H1 (cell line): Measurements from ENCODE around the gene INTS2. TPM values are rescaled to one million over a fixed set of nuclear protein-coding genes. Genes with fewer than 3 reads are reported as not detected.

ENCODE experiments used
- CREB1 ChIP-seq: IDR thresholded peaks from 2 replicates; pipeline ENCODE4 v1.6.1; 2012; ENCODE audit warnings: inconsistent platforms
- FOSL1 ChIP-seq: IDR thresholded peaks from 2 replicates; pipeline ENCODE4 v1.6.1; 2011; ENCODE audit warnings: mild to moderate bottlenecking, low read depth, low read length, moderate library complexity; ENCODE audit not compliant: insufficient read depth
- HDAC6 ChIP-seq: IDR thresholded peaks from one replicate; pipeline ENCODE4 v1.7.1; 2012; ENCODE audit warnings: low read depth, mild to moderate bottlenecking, inconsistent platforms, low read length, moderate library complexity
- JUN ChIP-seq: IDR thresholded peaks from 2 replicates; pipeline ENCODE4 v1.6.1; 2011; ENCODE audit warnings: low read depth, mild to moderate bottlenecking, improper control_type of control experiment, low read length
- JUND ChIP-seq: IDR thresholded peaks from 2 replicates; pipeline ENCODE4 v1.6.1; 2011; ENCODE audit warnings: mild to moderate bottlenecking, improper control_type of control experiment, low read length
- POLR2A ChIP-seq, 2 experiments: IDR thresholded peaks; 1 replicate in 1 of 2; 2 replicates in 1 of 2; pipeline ENCODE4 v1.6.1; 2011; ENCODE audit warnings: low read depth in 2 of 2, low read length in 2 of 2, mild to moderate bottlenecking in 2 of 2; ENCODE audit errors: control extremely low read depth in 1 of 2
- POU5F1 ChIP-seq: IDR thresholded peaks from 2 replicates; pipeline ENCODE4 v1.6.1; 2011; ENCODE audit warnings: low read depth, mild to moderate bottlenecking, low read length, moderate library complexity
- RBBP5 ChIP-seq: IDR thresholded peaks from 2 replicates; pipeline ENCODE4 v1.7.1; 2012; ENCODE audit warnings: low read depth, mild to moderate bottlenecking, inconsistent platforms, low read length, moderate library complexity, borderline replicate concordance
- SP2 ChIP-seq: IDR thresholded peaks from 2 replicates; pipeline ENCODE4 v1.6.1; 2012; ENCODE audit warnings: mild to moderate bottlenecking, low read length, inconsistent platforms
- YY1 ChIP-seq: IDR thresholded peaks from 2 replicates; pipeline ENCODE4 v1.6.1; 2011; ENCODE audit warnings: low read depth, mild to moderate bottlenecking, low read length
- polyA plus RNA-seq, 7 experiments: library from polyadenylated mRNA; depleted of rRNA in 3 of 7; stranded (reverse) in 5 of 7; unstranded in 2 of 7; fragments of >200 nt in 5 of 7; fragments of 200-250 nt in 2 of 7; gene quantifications; 1 replicate in 5 of 7; 2 replicates in 1 of 7; 4 replicates in 1 of 7; pipeline versions ENCODE4 v1.2.1 to v1.2.3, GENCODE V29; 2011 to 2013; ENCODE audit warnings: missing spikeins in 2 of 7, mixed read lengths in 2 of 7
- total RNA-seq: library from RNA; stranded (reverse); fragmentation: NEBNext Ultra II Directional; extraction: Animal tissue kit (Norgen Biotek cat#: 25700); gene quantifications from 2 replicates; pipeline ENCODE4 v1.2.1, GENCODE V29; 2021
- TF ChIP-seq, protein P1 (sequence below): fragments of 300-600 bp; sonication (generic); IDR thresholded peaks from 2 replicates; pipeline ENCODE4 v1.7.1; 2012; ENCODE audit warnings: low read length, moderate library complexity, mild to moderate bottlenecking, inconsistent platforms; ENCODE audit not compliant: insufficient replicate concordance
- TF ChIP-seq, protein P2 (sequence below): IDR thresholded peaks from 2 replicates; pipeline ENCODE4 v1.6.1; 2012; ENCODE audit warnings: inconsistent platforms

Gene INTS2
- total and polyA plus RNA-seq, 2 of the 8 experiments (the other 6 are each of a cell fraction or from before 2014, with no cell fraction given): 9.4 to 21.8 TPM

DNA sequence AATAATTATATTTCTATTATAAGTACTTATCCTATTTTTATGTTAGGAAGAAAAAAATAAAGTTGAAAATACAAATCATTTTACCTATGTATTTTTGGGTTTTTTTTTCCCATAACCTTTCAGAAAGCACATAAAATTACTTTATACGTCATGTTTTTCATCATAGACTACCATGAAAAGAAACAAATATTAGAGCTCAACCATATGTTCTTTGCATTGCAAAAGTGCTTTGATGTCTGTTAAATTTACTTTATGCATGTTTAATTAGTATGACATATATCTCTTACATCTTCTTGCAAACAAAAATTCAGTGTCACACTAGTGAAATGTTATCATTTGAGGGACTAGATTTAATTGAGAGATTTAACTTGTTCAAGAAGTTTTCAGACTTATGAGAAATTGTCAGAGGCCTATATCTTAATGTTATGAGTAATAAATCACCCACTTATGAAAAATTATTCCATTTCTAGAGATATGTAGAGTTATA is 88.4 kb downstream of the INTS2 start (continued):
- TF ChIP-seq, protein P1, sequence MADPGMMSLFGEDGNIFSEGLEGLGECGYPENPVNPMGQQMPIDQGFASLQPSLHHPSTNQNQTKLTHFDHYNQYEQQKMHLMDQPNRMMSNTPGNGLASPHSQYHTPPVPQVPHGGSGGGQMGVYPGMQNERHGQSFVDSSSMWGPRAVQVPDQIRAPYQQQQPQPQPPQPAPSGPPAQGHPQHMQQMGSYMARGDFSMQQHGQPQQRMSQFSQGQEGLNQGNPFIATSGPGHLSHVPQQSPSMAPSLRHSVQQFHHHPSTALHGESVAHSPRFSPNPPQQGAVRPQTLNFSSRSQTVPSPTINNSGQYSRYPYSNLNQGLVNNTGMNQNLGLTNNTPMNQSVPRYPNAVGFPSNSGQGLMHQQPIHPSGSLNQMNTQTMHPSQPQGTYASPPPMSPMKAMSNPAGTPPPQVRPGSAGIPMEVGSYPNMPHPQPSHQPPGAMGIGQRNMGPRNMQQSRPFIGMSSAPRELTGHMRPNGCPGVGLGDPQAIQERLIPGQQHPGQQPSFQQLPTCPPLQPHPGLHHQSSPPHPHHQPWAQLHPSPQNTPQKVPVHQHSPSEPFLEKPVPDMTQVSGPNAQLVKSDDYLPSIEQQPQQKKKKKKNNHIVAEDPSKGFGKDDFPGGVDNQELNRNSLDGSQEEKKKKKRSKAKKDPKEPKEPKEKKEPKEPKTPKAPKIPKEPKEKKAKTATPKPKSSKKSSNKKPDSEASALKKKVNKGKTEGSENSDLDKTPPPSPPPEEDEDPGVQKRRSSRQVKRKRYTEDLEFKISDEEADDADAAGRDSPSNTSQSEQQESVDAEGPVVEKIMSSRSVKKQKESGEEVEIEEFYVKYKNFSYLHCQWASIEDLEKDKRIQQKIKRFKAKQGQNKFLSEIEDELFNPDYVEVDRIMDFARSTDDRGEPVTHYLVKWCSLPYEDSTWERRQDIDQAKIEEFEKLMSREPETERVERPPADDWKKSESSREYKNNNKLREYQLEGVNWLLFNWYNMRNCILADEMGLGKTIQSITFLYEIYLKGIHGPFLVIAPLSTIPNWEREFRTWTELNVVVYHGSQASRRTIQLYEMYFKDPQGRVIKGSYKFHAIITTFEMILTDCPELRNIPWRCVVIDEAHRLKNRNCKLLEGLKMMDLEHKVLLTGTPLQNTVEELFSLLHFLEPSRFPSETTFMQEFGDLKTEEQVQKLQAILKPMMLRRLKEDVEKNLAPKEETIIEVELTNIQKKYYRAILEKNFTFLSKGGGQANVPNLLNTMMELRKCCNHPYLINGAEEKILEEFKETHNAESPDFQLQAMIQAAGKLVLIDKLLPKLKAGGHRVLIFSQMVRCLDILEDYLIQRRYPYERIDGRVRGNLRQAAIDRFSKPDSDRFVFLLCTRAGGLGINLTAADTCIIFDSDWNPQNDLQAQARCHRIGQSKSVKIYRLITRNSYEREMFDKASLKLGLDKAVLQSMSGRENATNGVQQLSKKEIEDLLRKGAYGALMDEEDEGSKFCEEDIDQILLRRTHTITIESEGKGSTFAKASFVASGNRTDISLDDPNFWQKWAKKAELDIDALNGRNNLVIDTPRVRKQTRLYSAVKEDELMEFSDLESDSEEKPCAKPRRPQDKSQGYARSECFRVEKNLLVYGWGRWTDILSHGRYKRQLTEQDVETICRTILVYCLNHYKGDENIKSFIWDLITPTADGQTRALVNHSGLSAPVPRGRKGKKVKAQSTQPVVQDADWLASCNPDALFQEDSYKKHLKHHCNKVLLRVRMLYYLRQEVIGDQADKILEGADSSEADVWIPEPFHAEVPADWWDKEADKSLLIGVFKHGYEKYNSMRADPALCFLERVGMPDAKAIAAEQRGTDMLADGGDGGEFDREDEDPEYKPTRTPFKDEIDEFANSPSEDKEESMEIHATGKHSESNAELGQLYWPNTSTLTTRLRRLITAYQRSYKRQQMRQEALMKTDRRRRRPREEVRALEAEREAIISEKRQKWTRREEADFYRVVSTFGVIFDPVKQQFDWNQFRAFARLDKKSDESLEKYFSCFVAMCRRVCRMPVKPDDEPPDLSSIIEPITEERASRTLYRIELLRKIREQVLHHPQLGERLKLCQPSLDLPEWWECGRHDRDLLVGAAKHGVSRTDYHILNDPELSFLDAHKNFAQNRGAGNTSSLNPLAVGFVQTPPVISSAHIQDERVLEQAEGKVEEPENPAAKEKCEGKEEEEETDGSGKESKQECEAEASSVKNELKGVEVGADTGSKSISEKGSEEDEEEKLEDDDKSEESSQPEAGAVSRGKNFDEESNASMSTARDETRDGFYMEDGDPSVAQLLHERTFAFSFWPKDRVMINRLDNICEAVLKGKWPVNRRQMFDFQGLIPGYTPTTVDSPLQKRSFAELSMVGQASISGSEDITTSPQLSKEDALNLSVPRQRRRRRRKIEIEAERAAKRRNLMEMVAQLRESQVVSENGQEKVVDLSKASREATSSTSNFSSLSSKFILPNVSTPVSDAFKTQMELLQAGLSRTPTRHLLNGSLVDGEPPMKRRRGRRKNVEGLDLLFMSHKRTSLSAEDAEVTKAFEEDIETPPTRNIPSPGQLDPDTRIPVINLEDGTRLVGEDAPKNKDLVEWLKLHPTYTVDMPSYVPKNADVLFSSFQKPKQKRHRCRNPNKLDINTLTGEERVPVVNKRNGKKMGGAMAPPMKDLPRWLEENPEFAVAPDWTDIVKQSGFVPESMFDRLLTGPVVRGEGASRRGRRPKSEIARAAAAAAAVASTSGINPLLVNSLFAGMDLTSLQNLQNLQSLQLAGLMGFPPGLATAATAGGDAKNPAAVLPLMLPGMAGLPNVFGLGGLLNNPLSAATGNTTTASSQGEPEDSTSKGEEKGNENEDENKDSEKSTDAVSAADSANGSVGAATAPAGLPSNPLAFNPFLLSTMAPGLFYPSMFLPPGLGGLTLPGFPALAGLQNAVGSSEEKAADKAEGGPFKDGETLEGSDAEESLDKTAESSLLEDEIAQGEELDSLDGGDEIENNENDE: no peak
- TF ChIP-seq, protein P2, sequence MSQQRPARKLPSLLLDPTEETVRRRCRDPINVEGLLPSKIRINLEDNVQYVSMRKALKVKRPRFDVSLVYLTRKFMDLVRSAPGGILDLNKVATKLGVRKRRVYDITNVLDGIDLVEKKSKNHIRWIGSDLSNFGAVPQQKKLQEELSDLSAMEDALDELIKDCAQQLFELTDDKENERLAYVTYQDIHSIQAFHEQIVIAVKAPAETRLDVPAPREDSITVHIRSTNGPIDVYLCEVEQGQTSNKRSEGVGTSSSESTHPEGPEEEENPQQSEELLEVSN: no peak
- TF ChIP-seq HDAC6: no peak
- no peak for TF ChIP-seq CREB1
- no peak for TF ChIP-seq FOSL1
- TF ChIP-seq POU5F1: no peak
- TF ChIP-seq SP2: no peak
- no peak for TF ChIP-seq YY1
- no peak for TF ChIP-seq POLR2A (IDR thresholded peaks at IDR 0.05; ENCODE audit: control extremely low read depth in 1 of 2, low read depth in 2 of 2, low read length in 2 of 2)
- no peak for TF ChIP-seq RBBP5
- TF ChIP-seq JUN: no peak
- no peak for TF ChIP-seq JUND
